GM23248 (cell line): ENCODE data around the gene MACROD2.

ENCODE experiments used
- EZH2 ChIP-seq: fragments of 200-600 bp; sonication (generic); IDR thresholded peaks from 2 replicates; pipeline ENCODE4 v1.6.1; 2018; ENCODE audit warnings: antibody characterized with exemption, mild to moderate bottlenecking; ENCODE audit not compliant: insufficient read depth, poor library complexity, severe bottlenecking
- EZH2phosphoT487 ChIP-seq: fragments of 200-600 bp; sonication (generic); IDR thresholded peaks from 2 replicates; pipeline ENCODE4 v1.6.1; 2018; ENCODE audit warnings: antibody characterized with exemption, moderate library complexity, mild to moderate bottlenecking, low read depth; ENCODE audit not compliant: insufficient read depth

DNA sequence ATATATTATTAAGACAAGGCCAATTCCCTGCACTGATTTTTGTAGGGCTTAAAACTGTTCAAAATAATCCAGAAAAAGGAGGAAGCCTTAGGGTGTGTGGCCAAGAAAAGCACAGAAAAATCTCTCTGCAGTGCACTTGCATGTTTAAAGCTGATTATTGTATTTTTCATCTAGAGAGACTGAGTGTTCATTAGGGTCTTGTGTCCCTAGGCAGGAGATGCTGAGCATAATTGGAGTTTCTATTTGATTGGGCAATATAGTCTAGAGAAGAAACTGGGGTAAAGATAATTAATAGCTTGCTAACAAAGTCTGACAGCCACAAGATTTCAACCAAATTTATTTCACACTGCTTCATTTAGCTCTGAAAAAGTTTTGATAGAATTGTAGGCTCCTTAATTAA lies 339.7 kb downstream of the MACROD2 start:
- TF ChIP-seq EZH2 (no peak), EZH2phosphoT487 (no peak)
